GM18909 (cell line): Measurements from ENCODE around the gene CSNK1D.

Source experiments
- ATAC-seq: cut with Tn5 transposase; IDR thresholded peaks from one replicate; pipeline ENCODE4 v1.9.1; 2021; ENCODE audit warnings: mild to moderate bottlenecking; ENCODE audit not compliant: unreplicated experiment, poor library complexity

Gene CSNK1D

DNA sequence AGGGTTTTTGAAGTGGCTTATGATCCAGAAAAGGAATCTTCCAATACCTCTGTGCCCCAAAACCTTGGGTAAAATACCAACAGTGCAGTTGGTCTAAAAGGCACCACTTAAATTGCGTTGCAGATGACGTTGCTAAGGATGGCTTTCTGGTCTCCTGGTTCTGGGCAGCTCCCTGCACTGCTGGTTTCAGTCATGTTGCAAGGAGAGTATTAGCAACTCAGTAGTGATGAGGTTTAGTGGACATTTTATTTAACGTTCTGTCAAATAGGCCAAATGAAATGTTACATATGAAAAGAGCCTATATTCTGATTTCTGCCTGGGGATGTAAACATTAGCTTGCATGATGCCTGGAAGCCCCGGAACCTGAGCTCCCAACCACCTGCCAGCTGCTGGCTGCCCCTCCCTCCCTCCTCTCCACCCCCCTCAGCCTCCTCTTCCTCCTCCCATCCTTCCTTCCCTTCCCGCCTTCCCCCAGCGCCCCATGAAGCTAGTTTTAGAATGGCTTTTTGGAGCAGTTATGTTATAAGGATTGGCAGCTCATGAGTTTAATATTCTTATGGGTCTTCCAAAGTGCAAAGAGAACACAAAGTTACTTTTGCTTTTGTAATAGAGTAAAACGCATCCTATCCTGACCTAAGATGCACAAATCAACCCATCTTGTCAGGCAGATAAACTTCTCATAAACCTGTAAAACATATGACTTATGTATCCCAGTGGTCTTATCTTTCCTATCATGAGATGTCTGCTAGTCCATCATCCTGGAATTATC lies 23.2 kb upstream of the CSNK1D start:
- no peak for ATAC-seq

DNA sequence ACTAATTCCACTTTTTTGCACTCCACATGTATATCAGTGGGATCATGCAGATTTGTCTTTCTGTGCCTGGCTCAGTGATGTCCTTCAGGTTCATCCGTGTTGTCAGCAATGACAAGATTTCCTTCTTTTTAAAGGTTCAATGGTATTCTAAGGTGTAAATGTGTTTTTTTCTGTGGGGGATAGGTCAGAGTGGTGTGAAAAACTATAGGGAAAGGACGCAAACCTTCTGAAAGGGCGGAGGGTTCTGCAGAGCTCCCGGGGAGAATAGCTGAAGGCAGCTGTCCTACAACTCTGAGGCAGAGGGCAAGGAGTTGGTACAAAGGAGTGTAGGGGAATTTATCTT lies 21.9 kb upstream of the CSNK1D start:
- ATAC-seq: no peak

DNA sequence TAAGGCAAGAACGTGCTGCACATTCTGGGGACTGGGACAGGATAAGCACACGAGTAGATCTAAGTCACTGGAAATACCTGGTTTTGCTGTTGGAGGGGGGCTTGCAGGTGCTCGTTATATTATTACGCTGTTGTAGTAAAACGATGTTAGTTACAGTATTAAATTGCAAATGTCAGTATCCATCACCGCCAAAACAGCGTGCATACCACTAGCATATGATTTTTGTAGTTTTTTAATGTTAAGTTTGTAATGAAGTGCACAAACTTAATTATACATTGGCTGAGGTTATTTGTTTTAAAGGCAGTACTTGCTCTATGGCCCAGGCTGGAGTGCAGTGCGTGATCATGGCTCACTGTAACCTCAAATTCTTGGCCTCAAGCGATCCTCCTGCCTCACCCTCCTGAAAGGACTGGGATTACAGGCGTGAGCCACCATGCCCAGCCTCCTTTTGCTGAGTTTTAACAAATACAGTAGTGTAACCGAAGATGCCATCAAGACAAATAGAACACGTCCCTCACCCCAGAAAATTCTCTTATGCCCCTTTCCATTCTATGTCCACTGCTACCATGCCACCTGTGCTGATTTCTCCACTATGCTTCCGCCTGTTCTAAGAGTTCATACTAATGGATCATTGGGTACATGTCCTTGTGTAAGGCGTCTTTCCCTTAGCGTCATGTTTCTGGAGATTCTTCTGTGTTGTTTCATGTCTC lies 20.7 kb upstream of the CSNK1D start:
- ATAC-seq: no peak

DNA sequence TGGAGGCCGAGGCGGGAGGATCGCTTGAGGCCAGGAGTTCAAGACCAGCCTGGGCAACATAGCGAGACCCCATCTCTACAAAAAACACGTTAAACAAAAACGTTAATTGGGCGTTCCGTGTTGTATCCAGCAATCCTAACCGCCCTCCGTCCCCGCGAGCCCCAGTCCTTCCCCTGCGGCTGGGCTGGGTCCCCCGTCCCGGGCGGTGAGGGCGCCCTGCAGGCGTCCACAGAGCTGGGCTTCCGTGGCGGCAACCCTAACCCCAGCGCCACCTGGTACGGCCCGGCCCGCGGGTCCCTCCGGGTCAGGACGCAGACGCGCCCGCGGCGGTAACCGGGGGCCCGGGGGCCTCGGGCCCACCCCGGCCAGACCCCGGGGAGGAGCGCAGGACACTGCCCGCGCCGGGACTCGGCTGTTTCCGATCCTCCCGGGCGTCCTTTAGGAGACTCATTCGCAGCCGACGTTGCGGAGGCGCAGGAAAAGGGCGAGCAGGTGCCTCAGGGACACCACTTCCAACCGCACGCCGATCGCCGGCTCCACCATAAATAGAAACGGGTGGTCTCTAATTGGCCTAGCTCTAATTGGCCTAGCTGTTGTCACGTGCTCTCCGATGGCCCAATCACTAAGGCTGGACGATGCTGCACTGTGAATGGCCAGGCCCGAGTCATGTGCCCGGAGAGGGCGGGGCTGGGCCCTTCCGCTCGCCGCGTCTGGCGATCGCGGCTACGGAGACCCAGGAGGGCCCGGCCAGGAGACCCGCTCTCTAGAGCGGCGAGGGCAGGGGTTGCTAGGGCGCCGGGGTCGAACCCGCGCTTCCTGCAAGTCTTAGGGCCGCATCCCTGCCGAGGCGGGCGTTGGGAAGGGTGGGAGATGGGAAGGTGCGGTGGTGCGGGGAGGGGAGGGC lies 19.0 kb upstream of the CSNK1D start:
- peak; percentile 94 for ATAC-seq

DNA sequence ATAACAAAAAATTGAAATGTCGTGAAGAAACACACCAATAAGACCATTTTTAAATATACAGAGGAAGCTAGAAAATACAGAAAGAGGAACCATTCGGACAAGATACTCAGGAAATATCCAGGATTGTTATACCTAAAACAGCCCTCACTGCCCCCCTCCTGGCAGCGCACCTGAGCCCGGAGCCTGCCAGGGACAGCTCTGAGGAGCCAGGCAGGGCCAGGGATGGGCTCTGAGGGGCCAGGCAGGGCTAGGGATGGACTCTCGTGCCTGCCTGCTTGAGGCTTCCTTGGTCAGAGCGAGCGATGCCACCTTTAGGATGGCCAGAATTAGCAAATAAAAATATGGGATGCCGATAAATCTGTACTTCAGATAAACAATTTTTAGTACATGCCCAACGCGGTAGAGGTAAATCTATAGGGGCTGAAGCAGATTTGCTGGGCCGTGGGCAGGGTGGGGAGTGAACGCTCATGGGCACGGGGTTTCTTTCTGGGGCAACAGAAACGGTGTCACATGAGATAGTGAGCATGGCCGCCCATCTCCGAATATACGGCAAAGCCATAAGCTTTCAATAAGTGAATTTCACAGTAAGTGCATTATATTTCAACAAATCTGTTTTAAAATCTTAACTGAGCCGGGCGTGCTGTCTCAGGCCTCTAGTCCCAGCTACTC lies 18.2 kb upstream of the CSNK1D start:
- no peak for ATAC-seq

DNA sequence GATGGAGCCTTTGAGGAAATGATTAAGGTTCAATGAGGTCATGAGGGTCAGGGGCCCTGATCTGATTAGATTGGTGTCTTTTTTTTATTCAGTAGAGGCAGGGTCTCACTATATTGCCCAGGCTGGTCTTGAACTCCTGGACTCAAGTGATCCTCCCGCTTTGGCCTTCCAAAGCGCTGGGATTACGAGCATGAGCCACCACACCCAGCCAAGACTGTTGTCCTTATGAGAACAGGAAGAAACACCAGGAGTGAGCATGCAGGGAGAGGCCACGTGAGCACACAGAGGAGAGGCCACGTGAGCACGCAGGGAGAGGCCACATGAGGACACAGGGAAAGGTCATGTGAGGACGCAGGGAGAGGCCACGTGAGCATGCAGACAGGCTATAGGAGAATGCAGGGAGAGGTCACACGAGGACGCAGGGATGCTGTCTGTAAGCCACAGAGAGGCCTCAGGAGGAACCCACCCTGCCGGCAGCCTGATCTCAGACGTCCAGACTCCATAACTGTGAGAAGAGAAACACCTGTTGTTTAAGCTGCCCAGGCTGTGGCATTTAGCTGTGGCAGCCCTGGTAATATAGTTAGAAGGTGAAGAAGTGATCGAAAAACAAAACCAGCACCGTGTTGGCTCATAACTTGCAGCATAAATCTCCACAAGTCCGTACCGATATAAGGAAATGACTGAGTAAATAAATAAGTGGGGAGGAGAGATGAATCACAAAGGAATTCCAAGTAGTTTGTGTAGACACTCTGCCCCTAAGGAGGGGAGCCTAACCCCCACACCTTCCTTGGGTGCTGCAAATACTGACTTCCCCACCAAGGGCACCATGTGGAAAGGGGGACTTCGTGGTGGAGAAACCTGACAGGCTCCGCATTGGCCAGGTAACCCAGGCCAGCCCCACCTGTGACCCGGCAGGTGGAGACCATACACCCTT lies 14.6 kb upstream of the CSNK1D start:
- no peak for ATAC-seq

DNA sequence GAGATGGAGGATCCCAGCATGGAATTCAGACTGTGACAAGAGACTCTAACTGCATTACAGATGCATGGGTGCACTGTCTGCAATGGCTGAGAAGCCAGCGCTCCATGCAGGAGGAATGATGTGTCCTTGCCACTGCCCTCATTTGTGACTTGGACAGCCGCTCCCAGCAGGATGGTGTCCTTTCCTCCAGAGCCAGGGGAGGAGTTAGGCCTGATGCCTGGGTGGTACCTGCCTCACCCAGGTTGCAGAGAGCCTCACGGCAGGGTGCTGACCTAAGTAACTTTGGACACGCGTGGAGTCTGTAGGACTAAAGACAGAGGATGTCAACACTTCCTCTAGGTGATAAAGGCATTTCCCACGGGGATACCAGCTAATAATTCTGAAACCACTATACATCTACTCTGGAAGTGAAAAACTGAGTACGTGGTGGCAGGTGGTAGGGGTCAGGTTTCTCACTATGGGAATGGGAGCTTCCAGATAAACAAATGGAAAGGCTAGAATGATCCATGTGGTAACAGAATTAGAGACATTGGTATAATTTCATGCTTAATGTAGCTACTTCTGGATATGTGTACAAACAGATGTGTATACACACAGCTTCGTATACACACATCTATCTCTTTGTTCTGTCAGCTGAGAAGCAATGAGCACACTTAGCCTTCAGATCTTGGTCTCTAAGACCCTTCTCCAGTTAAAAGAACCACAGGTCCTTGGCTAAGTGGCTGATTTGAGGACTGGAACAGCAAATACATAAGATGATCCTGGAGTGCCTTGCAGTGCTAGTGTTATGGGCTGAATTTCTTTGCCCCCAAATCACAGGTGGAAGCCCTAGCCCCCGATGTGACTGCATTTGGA lies 13.7 kb upstream of the CSNK1D start:
- no peak for ATAC-seq

DNA sequence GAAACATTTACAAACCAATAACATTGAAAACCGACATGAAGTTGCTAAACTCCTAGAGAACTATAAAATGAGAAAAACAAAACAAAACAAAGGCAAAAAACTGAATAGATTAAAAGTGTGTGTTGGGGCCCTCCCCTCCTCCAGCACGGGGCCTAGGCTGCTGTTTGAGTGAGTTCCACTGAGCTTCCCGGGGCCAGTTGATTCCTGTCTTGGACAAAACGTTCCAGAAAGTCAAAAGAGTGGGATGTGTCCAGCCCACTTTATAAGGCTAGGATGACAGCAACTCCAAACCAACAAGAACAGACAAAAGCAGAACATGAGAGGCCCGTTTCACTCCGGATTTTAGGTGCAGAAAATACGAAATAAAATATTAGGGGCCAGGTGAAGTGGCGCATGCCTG lies 11.6 kb upstream of the CSNK1D start:
- ATAC-seq: no peak

DNA sequence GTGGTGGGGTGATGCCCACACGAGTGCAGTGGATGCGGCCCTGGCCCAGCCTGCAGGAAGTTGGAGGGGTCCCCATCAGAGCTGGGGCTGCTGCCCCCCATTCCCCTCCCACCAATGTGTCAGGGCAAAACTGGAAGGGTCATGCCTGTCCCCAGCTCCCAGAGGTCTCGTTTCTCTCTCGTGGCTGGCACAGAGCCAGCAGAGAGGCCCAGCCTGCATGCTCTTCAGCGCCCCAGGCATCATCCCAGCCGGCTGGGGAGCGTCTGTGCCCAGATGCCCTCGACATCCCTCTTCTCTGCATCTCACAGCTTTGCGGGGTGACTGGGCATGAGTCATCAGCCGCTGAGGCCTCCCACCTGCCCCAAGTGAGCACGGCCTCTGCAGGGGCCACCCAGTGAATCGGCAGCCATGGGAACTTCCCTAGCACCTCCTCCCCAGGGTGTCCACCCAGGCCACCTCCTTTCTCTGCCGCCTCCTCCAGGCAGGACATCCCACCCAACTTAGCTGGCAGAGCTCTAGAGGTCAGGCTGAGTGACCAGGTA lies 9.8 kb upstream of the CSNK1D start:
- ATAC-seq: no peak

DNA sequence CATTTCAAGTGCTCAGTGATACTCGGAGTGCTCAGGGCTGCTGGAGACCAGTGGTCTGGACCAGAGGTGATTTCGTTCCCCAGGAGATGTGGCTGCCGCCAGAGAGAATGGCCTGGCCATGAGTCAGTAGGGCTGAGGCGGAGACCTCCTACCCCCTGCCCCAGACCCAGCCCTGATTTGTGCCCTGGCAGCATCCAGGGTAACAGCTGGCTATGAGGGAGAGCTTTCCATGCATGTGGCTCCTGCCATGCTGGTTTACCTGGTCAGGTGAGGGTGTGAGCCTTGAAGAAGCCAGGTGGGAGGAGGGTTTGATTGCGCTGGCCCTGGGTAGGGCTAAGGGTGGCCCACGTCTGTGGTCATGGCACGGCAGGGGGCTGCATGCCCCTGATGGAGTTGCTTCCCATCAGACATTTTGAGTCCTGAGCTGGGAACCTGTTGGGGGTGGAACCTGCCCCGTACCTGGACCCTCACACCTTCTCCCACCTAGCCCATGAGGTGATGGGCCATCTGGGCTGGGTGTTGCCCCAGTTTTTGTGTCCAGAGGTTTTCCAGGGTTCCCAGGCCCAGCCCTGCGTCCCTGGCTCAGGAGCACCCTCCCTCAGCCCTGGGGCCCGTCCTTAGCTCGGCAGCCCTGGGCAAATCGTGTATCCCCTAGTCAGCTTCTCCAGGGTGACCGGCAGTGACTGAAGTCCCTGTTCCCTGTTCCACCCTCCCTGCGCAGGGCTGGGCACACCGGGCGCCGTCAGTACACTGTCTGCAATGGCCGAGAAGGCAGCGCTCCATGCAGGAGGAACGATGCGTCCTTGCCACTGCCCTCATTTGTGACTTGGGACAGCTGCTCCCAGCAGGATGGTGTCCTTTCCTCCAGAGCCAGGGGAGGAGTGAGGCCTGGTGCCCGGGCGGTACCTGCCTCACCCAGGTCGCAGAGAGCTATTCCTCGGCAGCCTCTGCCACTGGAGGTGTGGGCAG lies 9.0 kb upstream of the CSNK1D start:
- no peak for ATAC-seq

DNA sequence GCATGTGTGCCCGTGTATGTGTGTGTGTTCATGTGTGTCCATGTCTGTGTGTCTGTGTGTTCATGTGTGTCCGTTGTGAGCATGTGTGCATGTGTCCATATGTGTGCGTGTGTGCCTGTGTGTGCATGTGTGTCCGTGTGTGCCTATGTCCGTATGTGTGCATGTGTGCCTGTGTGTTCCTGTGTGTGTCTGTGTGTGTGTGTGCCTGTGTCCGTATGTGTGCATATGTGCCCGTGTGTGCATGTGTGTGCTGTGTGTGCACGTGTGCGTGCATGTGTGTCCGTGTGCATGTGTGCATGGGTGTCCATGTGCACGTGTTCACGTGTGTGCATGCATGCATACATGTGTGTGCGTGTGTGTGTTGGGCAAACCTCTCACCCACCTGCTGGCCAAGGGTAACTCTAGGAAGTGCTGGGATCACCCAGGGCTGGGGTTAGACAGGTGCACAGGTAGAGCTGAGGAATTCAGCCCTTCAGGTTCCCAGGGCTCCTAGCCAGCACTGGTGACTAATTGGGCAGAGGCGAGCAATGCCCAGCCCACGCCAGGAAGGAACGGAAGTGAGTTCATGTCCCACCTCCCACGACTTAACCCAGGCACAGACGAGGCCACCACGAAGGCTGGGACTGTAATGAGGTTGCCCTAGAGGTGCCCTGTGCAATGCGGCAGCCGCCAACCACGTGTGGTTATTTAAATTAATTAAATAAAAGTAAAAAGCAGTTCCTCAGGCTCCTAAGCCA lies 8.2 kb upstream of the CSNK1D start:
- ATAC-seq: no peak

DNA sequence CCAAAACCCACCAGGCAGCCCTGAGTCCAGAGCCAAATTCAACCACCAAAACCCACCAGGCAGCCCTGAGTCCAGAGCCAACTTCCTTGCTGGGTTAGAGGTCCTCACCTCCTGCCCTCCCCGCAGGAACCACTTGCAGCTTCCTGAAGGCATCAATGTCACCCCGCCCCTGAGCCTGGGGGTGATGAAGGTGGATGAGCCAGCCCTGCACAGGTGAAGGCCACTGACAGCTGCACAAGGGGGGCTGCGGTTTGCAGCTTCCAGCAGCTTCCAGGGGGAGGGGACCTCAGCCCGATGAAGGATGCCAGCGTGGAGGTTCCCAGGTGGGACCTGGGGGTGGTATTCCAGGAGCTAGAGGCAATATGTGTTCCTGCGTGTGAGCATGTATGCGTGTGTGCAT lies 7.6 kb upstream of the CSNK1D start:
- ATAC-seq: no peak

DNA sequence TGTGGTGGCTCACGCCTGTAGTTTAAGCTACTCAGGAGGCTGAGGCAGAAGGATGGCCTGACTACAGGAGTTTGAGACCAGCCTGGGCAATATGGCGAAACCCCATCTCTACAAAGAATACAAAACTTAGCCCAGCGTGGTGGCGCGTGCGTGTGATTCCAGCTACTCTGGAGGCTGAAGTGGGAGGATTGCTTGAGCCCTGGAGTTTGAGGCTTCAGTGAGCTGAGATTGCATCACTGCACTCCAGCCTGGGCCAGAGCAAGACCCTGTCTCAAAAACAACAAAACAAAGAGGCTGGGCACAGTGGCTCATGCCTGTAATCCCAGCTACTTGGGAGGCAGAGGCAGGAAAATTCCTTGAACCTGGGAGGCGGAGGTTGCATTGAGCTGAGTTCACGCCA lies 7.0 kb upstream of the CSNK1D start:
- no peak for ATAC-seq

DNA sequence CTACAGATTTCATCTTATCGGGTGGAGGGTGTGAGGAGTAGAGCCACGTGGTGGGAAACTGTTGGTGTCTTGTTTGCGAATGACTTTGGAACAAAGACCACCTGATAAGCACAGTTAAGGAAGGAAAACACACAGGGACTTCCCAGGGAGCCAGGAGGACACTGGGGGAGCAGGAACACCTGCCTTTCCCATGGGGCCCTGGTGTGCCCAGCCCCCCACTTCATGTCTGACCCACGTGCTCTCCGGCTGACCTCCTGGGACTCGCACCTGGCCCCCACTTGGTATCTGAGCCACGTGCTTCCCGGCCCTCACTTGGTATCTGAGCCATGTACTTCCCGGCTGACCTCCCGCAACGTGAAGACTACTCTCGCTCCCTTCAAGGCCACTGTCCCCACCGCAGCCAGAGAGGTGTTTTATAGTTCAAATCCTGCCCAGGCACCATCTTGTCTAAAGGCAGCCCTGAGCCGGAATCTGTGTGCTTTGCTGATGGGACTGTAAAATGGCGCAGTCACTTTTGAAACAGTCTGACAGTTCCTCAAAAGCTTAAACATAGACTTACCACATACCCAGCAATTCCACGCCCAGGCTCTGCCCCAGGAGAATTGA lies 5.4 kb upstream of the CSNK1D start:
- no peak for ATAC-seq

DNA sequence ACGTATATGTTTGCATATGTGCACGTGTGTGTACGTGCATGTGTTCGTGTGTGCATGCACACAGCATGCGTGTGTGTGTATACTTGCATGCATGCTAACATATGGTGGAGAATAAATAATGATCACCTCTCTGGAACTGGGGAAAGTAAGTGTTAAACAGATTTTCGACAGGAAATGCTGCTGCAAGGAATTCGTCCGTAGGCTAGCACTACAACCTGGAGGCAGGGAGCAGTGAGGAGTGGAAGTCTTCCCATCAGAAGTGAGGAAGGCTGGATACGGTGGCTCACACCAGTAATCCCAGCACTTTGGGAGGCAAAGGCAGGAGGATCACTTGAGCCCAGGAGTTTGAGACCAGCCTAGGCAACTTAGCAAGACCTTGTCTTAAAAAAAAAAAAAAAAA lies 4.8 kb upstream of the CSNK1D start:
- no peak for ATAC-seq

DNA sequence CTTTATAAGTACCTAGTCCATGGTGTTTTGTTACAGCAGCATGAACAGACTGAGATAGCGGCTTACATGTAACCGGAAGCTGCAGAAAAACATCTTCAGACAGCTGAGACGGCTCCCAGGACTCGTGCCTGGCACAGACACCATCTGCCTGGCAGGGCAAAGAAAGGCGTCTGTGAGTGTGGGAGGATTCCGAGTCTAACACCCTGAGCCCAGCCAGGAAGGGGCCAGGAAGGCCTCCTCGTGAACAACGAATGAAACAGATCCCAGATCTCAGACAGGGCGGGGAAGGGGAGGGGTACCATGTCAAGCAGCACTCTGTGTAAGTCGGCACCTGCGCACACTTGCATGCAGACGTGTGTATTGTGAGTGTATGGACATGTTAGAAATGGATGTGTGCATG lies 4.4 kb upstream of the CSNK1D start:
- no peak for ATAC-seq
